Measurements from ENCODE around the gene CCL20.

DNA sequence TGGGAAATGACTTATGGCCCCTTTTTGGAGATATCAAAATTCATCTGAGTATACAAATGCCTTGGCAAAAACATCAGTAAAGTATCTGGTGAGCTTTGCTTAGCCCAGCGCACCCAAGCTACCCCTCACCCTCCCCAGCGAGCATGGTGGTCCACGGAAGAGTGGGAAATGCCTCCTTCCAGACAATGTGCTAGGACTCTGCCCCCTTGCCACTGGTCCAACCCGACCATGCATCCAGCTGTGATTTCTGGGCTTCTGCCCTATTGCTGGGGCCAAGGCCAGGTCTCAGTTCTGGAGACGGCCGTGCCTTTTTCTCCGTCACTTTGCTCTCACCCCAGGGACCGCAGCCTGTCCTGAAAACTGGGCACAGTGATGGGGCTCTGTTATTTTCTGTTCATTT, 31.8 kb upstream of the CCL20 start:
- TF ChIP-seq, protein P1, sequence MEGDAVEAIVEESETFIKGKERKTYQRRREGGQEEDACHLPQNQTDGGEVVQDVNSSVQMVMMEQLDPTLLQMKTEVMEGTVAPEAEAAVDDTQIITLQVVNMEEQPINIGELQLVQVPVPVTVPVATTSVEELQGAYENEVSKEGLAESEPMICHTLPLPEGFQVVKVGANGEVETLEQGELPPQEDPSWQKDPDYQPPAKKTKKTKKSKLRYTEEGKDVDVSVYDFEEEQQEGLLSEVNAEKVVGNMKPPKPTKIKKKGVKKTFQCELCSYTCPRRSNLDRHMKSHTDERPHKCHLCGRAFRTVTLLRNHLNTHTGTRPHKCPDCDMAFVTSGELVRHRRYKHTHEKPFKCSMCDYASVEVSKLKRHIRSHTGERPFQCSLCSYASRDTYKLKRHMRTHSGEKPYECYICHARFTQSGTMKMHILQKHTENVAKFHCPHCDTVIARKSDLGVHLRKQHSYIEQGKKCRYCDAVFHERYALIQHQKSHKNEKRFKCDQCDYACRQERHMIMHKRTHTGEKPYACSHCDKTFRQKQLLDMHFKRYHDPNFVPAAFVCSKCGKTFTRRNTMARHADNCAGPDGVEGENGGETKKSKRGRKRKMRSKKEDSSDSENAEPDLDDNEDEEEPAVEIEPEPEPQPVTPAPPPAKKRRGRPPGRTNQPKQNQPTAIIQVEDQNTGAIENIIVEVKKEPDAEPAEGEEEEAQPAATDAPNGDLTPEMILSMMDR (IDR thresholded peaks at IDR 0.05 in 4 of 5, conservative IDR thresholded peaks at IDR 0.05 in 1 of 5), result no peak
- TF ChIP-seq POLR2A (IDR thresholded peaks at IDR 0.05), result no peak
